Endothelial cell of umbilical vein (primary cell): ENCODE data around the gene TIMM21.

Experiments
- CTCF ChIP-seq, 2 donors: IDR thresholded peaks; 1 replicate in 1 of 2; 2 replicates in 1 of 2; pipeline ENCODE4 v1.5.1; 2011; ENCODE audit warnings: low read length in 2 of 2, mild to moderate bottlenecking in 2 of 2, moderate library complexity in 2 of 2, control low read depth in 1 of 2, inconsistent platforms in 1 of 2, low read depth in 1 of 2; ENCODE audit not compliant: insufficient read depth in 1 of 2; ENCODE audit errors: extremely low read depth in 1 of 2
- EZH2 ChIP-seq: IDR thresholded peaks from 2 replicates; pipeline ENCODE4 v1.6.1; 2012; ENCODE audit warnings: borderline replicate concordance, low read depth, mild to moderate bottlenecking, moderate library complexity, low read length, inconsistent platforms; ENCODE audit not compliant: severe bottlenecking
- GATA2 ChIP-seq: IDR thresholded peaks from 2 replicates; pipeline ENCODE4 v1.7.0; 2011; ENCODE audit warnings: low read depth, mild to moderate bottlenecking, moderate library complexity, mixed read lengths, low read length; ENCODE audit not compliant: insufficient read length, insufficient read depth
- JUN ChIP-seq: IDR thresholded peaks from 2 replicates; pipeline ENCODE4 v1.6.1; 2011; ENCODE audit warnings: borderline replicate concordance, low read depth; ENCODE audit not compliant: insufficient read length, insufficient read depth
- MYC ChIP-seq: IDR thresholded peaks from one replicate; pipeline ENCODE4 v1.6.1; 2011; ENCODE audit warnings: mild to moderate bottlenecking, low read depth, low read length
- POLR2A ChIP-seq: IDR thresholded peaks from 2 replicates; pipeline ENCODE4 v1.6.1; 2012; ENCODE audit warnings: low read depth, mild to moderate bottlenecking, control low read depth, low read length

- TF ChIP-seq CTCF (IDR thresholded peaks at IDR 0.05; ENCODE audit: extremely low read depth in 1 of 2, insufficient read depth in 1 of 2, low read depth in 1 of 2, low read length in 2 of 2) (no peak), JUN (no peak), POLR2A (no peak), GATA2 (no peak), MYC (no peak), EZH2 (no peak)
These were observed 24.5 kb downstream of the TIMM21 start for GRCh38 chr18:74172697-74173433.
